Caco-2 (cell line): ENCODE measurements around the gene FOCAD. TPM values are rescaled to one million over a fixed set of nuclear protein-coding genes. Genes with fewer than 3 reads are reported as not detected.
A peak's percentile ranks its signal among the peaks of the same experiment; 100 is the strongest.

Experiments used
- BruUV-seq: library from RNA; stranded (reverse); fragments of 400-500 nt; replicated peaks from 2 replicates; lab custom pipeline; 2021; lab: Mats Ljungman, UMichigan
- CTCF ChIA-PET: fragments of 300-600 bp; sonication (Branson Sonifier 250); formaldehyde crosslinking; loops from one replicate; lab custom pipeline; 2022; ENCODE audit warnings: antibody characterized with exemption; lab: Charles Lee
- POLR2A ChIA-PET: fragments of 300-600 bp; sonication (Branson Sonifier 250); formaldehyde crosslinking; loops from one replicate; lab custom pipeline; 2022; ENCODE audit warnings: antibody characterized with exemption; lab: Charles Lee
- DNase-seq, 2 experiments: peaks; one replicate each; pipeline versions ENCODE4 v3.0.0 to v3.0.0-alpha.2; 2020 to 2022
- H3K27me3 ChIP-seq: replicated peaks from 2 replicates; pipeline ENCODE4 v1.6.0; 2011; ENCODE audit warnings: low read length; ENCODE audit not compliant: control insufficient read depth, insufficient read depth
- H3K36me3 ChIP-seq: 2 replicates; pipeline ENCODE4 v1.5.1; 2011; ENCODE audit warnings: low read length; ENCODE audit not compliant: control insufficient read depth, insufficient read depth
- H3K4me1 ChIP-seq: fragments of 250-450 bp; sonication (Bioruptor Pico); 2 replicates; pipeline ENCODE4 v1.5.1; 2020; ENCODE audit warnings: mild to moderate bottlenecking
- H3K4me3 ChIP-seq: 2 replicates; pipeline ENCODE4 v1.5.1; 2011; ENCODE audit warnings: low read depth, mild to moderate bottlenecking, control low read depth, low read length
- H3K9me3 ChIP-seq: fragments of 250-450 bp; sonication (Bioruptor Pico); 2 replicates; pipeline ENCODE4 v1.5.1; 2020; ENCODE audit warnings: mild to moderate bottlenecking, moderate library complexity
- H3K27ac Mint-ChIP-seq: one replicate; pipeline ENCODE4 v1.8.0; 2022; ENCODE audit warnings: mixed read lengths; ENCODE audit not compliant: unreplicated experiment
- H3K27me3 Mint-ChIP-seq: one replicate; pipeline ENCODE4 v1.8.0; 2022; ENCODE audit warnings: mixed read lengths; ENCODE audit not compliant: insufficient read depth, unreplicated experiment
- H3K36me3 Mint-ChIP-seq: one replicate; pipeline ENCODE4 v1.8.0; 2022; ENCODE audit warnings: mild to moderate bottlenecking, mixed read lengths; ENCODE audit not compliant: insufficient read depth, unreplicated experiment
- H3K4me1 Mint-ChIP-seq: one replicate; pipeline ENCODE4 v1.8.0; 2022; ENCODE audit warnings: low read depth, mixed read lengths; ENCODE audit not compliant: unreplicated experiment
- H3K4me3 Mint-ChIP-seq: one replicate; pipeline ENCODE4 v1.8.0; 2022; ENCODE audit warnings: mild to moderate bottlenecking, moderate library complexity, mixed read lengths; ENCODE audit not compliant: unreplicated experiment
- H3K9me3 Mint-ChIP-seq: one replicate; pipeline ENCODE4 v1.8.0; 2022; ENCODE audit warnings: mixed read lengths; ENCODE audit not compliant: unreplicated experiment
- intact Hi-C: fragments of 100-400 bp; cut with micrococcal nuclease; formaldehyde crosslinking; loops from one replicate; pipeline ENCODE4 v1.10.0; 2022; ENCODE audit not compliant: unreplicated experiment
- total RNA-seq: library from RNA; stranded (reverse); gene quantifications from 2 replicates; pipeline ENCODE4 v1.2.3, GENCODE V29; 2022
- TF ChIP-seq, protein P1 (sequence below), 2 experiments: fragments of 200-600 bp in 1 of 2; IDR thresholded peaks; 1 replicate in 1 of 2; 2 replicates in 1 of 2; pipeline versions ENCODE4 v1.5.1 to v1.8.0; 2011 to 2022; ENCODE audit warnings: antibody characterized with exemption in 1 of 2, control low read depth in 1 of 2, inconsistent platforms in 1 of 2, low read depth in 1 of 2, low read length in 1 of 2, mild to moderate bottlenecking in 1 of 2, moderate library complexity in 1 of 2; ENCODE audit not compliant: insufficient read depth in 1 of 2, severe bottlenecking in 1 of 2, unreplicated experiment in 1 of 2

FOCAD gene
- total RNA-seq, 1 experiment from 2014 or later: 20.4 TPM

DNA sequence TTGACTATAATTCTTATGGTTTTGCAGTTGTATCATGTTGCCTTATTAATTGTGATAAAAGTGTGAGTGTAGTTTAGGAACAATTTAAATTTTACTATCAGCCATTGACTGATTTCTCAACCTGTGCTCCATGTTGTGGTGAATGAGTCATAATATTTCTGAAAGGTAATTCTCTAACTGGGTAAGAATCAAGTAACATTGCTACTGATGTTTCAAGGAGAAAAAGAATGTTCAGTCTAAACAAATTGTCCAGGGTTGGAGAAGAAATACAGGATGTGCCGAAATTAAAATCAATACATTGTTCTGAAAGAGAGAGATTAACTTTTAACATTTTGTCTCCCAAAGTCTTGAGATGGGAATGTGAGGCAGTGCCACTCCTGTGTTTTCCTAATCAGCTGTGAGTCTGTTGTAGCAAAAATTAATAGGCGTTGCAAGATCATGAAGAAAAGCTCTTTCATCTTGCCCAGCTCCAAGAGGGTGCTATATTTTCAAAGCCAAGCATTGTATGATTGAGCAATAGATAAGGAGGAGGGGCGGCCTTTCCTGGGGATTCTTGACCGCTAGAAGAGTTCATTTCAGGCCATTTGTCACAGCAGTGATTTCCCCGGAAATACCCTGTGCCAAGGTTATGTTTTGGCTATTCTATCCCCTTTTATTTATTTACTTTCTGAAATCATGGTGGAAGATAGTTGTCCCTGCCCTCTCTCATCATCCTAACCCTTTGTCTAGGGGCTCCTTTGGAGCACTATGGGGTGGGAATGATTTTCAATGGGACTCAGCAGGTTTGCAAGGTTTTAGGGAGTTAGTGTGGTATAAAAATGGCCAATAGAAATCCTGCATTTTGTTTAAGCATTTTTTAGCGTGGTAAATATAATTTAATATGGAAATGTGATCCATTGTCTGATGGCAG is 151.6 kb downstream of the FOCAD start:
- POLR2A ChIA-PET: no interaction called here
- Histone ChIP-seq H3K9me3 (no peaks in the 10 kb centered on the region), H3K36me3 (no peaks in the 10 kb centered on the region), H3K27me3 (no peaks in the 10 kb centered on the region), H3K4me3 (no peak overlapping the region), H3K4me1 (0 out of 2 replicates have a peak, but pooled peaks cover 13% of the 10 kb centered on the region)
- no peaks in the 10 kb centered on the region for H3K36me3 Mint-ChIP-seq
- no peak overlapping the region for H3K27ac Mint-ChIP-seq
- no peaks in the 10 kb centered on the region for H3K9me3 Mint-ChIP-seq
- H3K4me1 Mint-ChIP-seq: no peaks in the 10 kb centered on the region
- no TSS peak for BruUV-seq
- DNase-seq: peak in 1 of 2 experiments; percentile 10
- CTCF ChIA-PET: no interaction called here
- intact Hi-C loops: loop anchor here (5.0 kb wide), 1 partner anchor 213 kb away; the partner anchor contains the start of gene MLLT3
- H3K4me3 Mint-ChIP-seq: no peak overlapping the region
- TF ChIP-seq, protein P1, sequence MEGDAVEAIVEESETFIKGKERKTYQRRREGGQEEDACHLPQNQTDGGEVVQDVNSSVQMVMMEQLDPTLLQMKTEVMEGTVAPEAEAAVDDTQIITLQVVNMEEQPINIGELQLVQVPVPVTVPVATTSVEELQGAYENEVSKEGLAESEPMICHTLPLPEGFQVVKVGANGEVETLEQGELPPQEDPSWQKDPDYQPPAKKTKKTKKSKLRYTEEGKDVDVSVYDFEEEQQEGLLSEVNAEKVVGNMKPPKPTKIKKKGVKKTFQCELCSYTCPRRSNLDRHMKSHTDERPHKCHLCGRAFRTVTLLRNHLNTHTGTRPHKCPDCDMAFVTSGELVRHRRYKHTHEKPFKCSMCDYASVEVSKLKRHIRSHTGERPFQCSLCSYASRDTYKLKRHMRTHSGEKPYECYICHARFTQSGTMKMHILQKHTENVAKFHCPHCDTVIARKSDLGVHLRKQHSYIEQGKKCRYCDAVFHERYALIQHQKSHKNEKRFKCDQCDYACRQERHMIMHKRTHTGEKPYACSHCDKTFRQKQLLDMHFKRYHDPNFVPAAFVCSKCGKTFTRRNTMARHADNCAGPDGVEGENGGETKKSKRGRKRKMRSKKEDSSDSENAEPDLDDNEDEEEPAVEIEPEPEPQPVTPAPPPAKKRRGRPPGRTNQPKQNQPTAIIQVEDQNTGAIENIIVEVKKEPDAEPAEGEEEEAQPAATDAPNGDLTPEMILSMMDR (IDR thresholded peaks at IDR 0.05; ENCODE audit: insufficient read depth in 1 of 2, low read depth in 1 of 2, low read length in 1 of 2, severe bottlenecking in 1 of 2, unreplicated experiment in 1 of 2): no peak
- no peaks in the 10 kb centered on the region for H3K27me3 Mint-ChIP-seq

DNA sequence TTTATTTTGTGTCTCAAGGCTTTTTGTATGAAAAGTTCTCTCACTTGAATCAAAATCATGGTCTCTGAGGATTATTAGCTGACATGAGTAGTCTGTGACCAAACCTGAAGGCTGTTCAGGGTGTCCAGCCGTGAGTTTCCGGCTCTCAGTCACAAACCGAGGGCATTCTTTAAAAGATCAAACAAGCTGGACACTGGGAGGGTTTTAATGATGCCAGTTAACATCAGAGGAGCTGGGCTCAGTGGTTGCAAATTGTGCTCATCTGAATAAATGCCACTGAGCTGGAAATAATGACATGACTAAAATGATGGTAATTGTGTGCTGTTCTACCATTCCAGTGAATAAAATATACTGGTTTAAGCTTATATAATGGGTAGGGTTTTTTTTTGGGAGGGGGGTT is 153.1 kb downstream of the FOCAD start:
- Mint-ChIP-seq H3K4me1 (no peaks in the 10 kb centered on the region), H3K4me3 (no peak overlapping the region), H3K9me3 (peaks cover 10% of the 10 kb centered on the region), H3K27me3 (no peaks in the 10 kb centered on the region), H3K27ac (no peak overlapping the region), H3K36me3 (peaks cover 9% of the 10 kb centered on the region)
- Histone ChIP-seq H3K27me3 (no peaks in the 10 kb centered on the region), H3K9me3 (no peaks in the 10 kb centered on the region), H3K4me3 (no peak overlapping the region), H3K36me3 (no peaks in the 10 kb centered on the region), H3K4me1 (0 out of 2 replicates have a peak, but pooled peaks cover 13% of the 10 kb centered on the region)
- POLR2A ChIA-PET: no interaction called here
- TF ChIP-seq, protein P1 (IDR thresholded peaks at IDR 0.05; ENCODE audit: insufficient read depth in 1 of 2, low read depth in 1 of 2, low read length in 1 of 2, severe bottlenecking in 1 of 2, unreplicated experiment in 1 of 2): no peak
- intact Hi-C loops: loop anchor here (5.0 kb wide), 1 partner anchor 215 kb away; the partner anchor contains the start of gene MLLT3
- DNase-seq: no peak
- CTCF ChIA-PET: no interaction called here
- no TSS peak for BruUV-seq

DNA sequence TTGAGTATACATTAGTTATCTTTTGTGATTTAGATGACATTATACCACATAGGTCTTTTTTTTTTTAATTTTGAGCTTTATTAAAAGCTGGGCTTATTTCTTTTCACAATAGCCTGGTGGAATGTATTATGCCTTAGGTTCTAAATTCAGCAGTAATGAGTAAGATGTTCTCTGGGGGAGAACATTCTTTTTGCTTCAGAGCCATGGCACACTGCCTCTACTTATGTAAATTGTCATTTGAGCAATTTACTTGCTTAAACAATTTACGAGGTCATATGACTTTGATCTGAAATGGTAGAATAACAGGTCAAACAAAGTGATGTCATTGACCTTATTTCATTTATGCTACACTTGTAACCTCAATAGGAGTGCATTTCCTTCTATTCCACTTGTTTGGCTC is 154.2 kb downstream of the FOCAD start:
- no TSS peak for BruUV-seq
- no peaks in the 10 kb centered on the region for H3K27me3 ChIP-seq
- no peaks in the 10 kb centered on the region for H3K9me3 ChIP-seq
- peaks cover 9% of the 10 kb centered on the region for H3K36me3 Mint-ChIP-seq
- no peak overlapping the region for H3K27ac Mint-ChIP-seq
- no peaks in the 10 kb centered on the region for H3K27me3 Mint-ChIP-seq
- DNase-seq: no peak
- TF ChIP-seq, protein P1 (IDR thresholded peaks at IDR 0.05; ENCODE audit: insufficient read depth in 1 of 2, low read depth in 1 of 2, low read length in 1 of 2, severe bottlenecking in 1 of 2, unreplicated experiment in 1 of 2): no peak
- H3K36me3 ChIP-seq: no peaks in the 10 kb centered on the region
- H3K4me3 ChIP-seq: no peak overlapping the region
- no peaks in the 10 kb centered on the region for H3K4me1 Mint-ChIP-seq
- H3K9me3 Mint-ChIP-seq: peaks cover 15% of the 10 kb centered on the region
- ChIA-PET POLR2A (no interaction called here), CTCF (no interaction called here)
- intact Hi-C loops: loop anchor here (5.0 kb wide), 1 partner anchor 216 kb away; the partner anchor contains the start of gene MLLT3
- H3K4me3 Mint-ChIP-seq: no peak overlapping the region
- H3K4me1 ChIP-seq: 0 out of 2 replicates have a peak, but pooled peaks cover 13% of the 10 kb centered on the region
